Liver (tissue), 3 donors: Measurements from ENCODE around the gene RHOD.

Source experiments
- CTCF ChIP-seq: fragments of 150-350 bp; IDR thresholded peaks from 2 replicates; pipeline ENCODE4 v1.5.1; 2017; ENCODE audit warnings: improper control_type of control experiment, low read depth, low read length; ENCODE audit not compliant: missing input control
- GABPA ChIP-seq, 2 donors: IDR thresholded peaks in 1 of 2; conservative IDR thresholded peaks in 1 of 2; 2 replicates each; pipeline ENCODE4 v1.6.1; 2016; ENCODE audit warnings: antibody characterized with exemption in 2 of 2, mild to moderate bottlenecking in 1 of 2, moderate library complexity in 1 of 2
- RAD21 ChIP-seq, 2 donors: IDR thresholded peaks; 2 replicates each; pipeline ENCODE4 v1.6.1; 2016; ENCODE audit warnings: antibody characterized with exemption in 2 of 2, mild to moderate bottlenecking in 2 of 2
- REST ChIP-seq: IDR thresholded peaks from 2 replicates; pipeline ENCODE4 v1.6.1; 2016; ENCODE audit warnings: antibody characterized with exemption, mild to moderate bottlenecking
- SP1 ChIP-seq: IDR thresholded peaks from 2 replicates; pipeline ENCODE4 v1.6.1; 2018; ENCODE audit warnings: antibody characterized with exemption, mild to moderate bottlenecking
- TAF1 ChIP-seq: conservative IDR thresholded peaks from 2 replicates; pipeline ENCODE4 v1.6.1; 2016; ENCODE audit warnings: antibody characterized with exemption, mild to moderate bottlenecking
- YY1 ChIP-seq: IDR thresholded peaks from 2 replicates; pipeline ENCODE4 v1.6.1; 2016; ENCODE audit warnings: antibody characterized with exemption, mild to moderate bottlenecking
- TF ChIP-seq, protein P1 (sequence below): IDR thresholded peaks from 2 replicates; pipeline ENCODE4 v1.6.1; 2016; ENCODE audit warnings: antibody characterized with exemption
- TF ChIP-seq, protein P2 (sequence below): IDR thresholded peaks from 2 replicates; pipeline ENCODE4 v1.6.1; 2016; ENCODE audit warnings: antibody characterized with exemption
- donor health status: healthy.
- donor health status: healthy.

GRCh38 chr11:67029146-67029545 is 27.5 kb upstream of the RHOD start:
- TF ChIP-seq CTCF, result no peak
- TF ChIP-seq RAD21 (IDR thresholded peaks at IDR 0.05), result no peak
- TF ChIP-seq REST, result no peak
- no peak for TF ChIP-seq SP1
- no peak for TF ChIP-seq YY1
- TF ChIP-seq, protein P1, sequence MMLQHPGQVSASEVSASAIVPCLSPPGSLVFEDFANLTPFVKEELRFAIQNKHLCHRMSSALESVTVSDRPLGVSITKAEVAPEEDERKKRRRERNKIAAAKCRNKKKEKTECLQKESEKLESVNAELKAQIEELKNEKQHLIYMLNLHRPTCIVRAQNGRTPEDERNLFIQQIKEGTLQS, result no peak
- TF ChIP-seq TAF1, result no peak
- no peak for TF ChIP-seq GABPA (IDR thresholded peaks at IDR 0.05 in 1 of 2, conservative IDR thresholded peaks at IDR 0.05 in 1 of 2)
- TF ChIP-seq, protein P2, sequence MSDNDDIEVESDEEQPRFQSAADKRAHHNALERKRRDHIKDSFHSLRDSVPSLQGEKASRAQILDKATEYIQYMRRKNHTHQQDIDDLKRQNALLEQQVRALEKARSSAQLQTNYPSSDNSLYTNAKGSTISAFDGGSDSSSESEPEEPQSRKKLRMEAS, result no peak
